H9 (cell line): ENCODE measurements around the gene ZNF560. TPM values are rescaled to one million over a fixed set of nuclear protein-coding genes. Genes with fewer than 3 reads are reported as not detected.

ENCODE experiments used
- DNase-seq: peaks from one replicate; pipeline ENCODE4 v3.0.0-alpha.2; 2017
- H2AFZ ChIP-seq: one replicate; pipeline ENCODE4 v1.6.1; 2013; ENCODE audit warnings: mild to moderate bottlenecking, low read length, control low read depth, moderate library complexity
- H2AK5ac ChIP-seq: 2 replicates; pipeline ENCODE4 v1.6.1; 2013; ENCODE audit warnings: low read length, control low read depth, mixed read lengths; ENCODE audit not compliant: insufficient read length
- H2BK120ac ChIP-seq: one replicate; pipeline ENCODE4 v1.6.1; 2013; ENCODE audit warnings: low read depth, mild to moderate bottlenecking, low read length, control low read depth, inconsistent platforms; ENCODE audit not compliant: poor library complexity, severe bottlenecking
- H2BK12ac ChIP-seq: 2 replicates; pipeline ENCODE4 v1.6.1; 2013; ENCODE audit warnings: low read length, control low read depth, mixed read lengths, low read depth; ENCODE audit not compliant: insufficient read length
- H2BK15ac ChIP-seq: 2 replicates; pipeline ENCODE4 v1.6.1; 2013; ENCODE audit warnings: low read depth, low read length, control low read depth
- H2BK20ac ChIP-seq: one replicate; pipeline ENCODE4 v1.6.1; 2013; ENCODE audit warnings: low read depth, mild to moderate bottlenecking, low read length, control low read depth, inconsistent platforms; ENCODE audit not compliant: poor library complexity, severe bottlenecking
- H2BK5ac ChIP-seq: 2 replicates; pipeline ENCODE4 v1.6.1; 2013; ENCODE audit warnings: low read length, control low read depth, mixed read lengths; ENCODE audit not compliant: insufficient read length
- H3K14ac ChIP-seq: 2 replicates; pipeline ENCODE4 v1.6.1; 2013; ENCODE audit warnings: low read length, control low read depth; ENCODE audit not compliant: insufficient read depth
- H3K18ac ChIP-seq: 2 replicates; pipeline ENCODE4 v1.6.1; 2013; ENCODE audit warnings: low read depth, mild to moderate bottlenecking, mixed read lengths, low read length, control low read depth; ENCODE audit not compliant: insufficient read length
- H3K23ac ChIP-seq: 2 replicates; pipeline ENCODE4 v1.6.1; 2013; ENCODE audit warnings: low read length, control low read depth, mixed read lengths, low read depth; ENCODE audit not compliant: insufficient read length
- H3K23me2 ChIP-seq: 2 replicates; pipeline ENCODE4 v1.6.1; 2013; ENCODE audit warnings: low read depth, mild to moderate bottlenecking, mixed read lengths, low read length, control low read depth; ENCODE audit not compliant: insufficient read length, poor library complexity, severe bottlenecking
- H3K27ac ChIP-seq: 2 replicates; pipeline ENCODE4 v1.5.1; 2013; ENCODE audit warnings: low read length, control low read depth, mixed read lengths, low read depth; ENCODE audit not compliant: insufficient read length
- H3K27me3 ChIP-seq: 2 replicates; pipeline ENCODE4 v1.6.1; 2013; ENCODE audit warnings: low read length, control low read depth, inconsistent platforms; ENCODE audit not compliant: insufficient read depth
- H3K4ac ChIP-seq: 2 replicates; pipeline ENCODE4 v1.6.1; 2013; ENCODE audit warnings: low read depth, mild to moderate bottlenecking, control low read depth, inconsistent platforms, low read length, moderate library complexity
- H3K4me1 ChIP-seq: 2 replicates; pipeline ENCODE4 v1.6.1; 2013; ENCODE audit warnings: low read length, control low read depth, inconsistent platforms; ENCODE audit not compliant: insufficient read depth
- H3K4me2 ChIP-seq: 2 replicates; pipeline ENCODE4 v1.6.1; 2013; ENCODE audit warnings: low read length, control low read depth, mixed read lengths; ENCODE audit not compliant: insufficient read length, insufficient read depth
- H3K56ac ChIP-seq: 2 replicates; pipeline ENCODE4 v1.6.1; 2013; ENCODE audit warnings: low read depth, mild to moderate bottlenecking, mixed read lengths, low read length, control low read depth; ENCODE audit not compliant: insufficient read length
- H3K79me1 ChIP-seq: 2 replicates; pipeline ENCODE4 v1.6.1; 2013; ENCODE audit warnings: low read depth, mild to moderate bottlenecking, moderate library complexity, low read length, control low read depth, inconsistent platforms; ENCODE audit not compliant: insufficient read depth, poor library complexity, severe bottlenecking
- H3K79me2 ChIP-seq: 2 replicates; pipeline ENCODE4 v1.6.1; 2013; ENCODE audit warnings: low read length, control low read depth, inconsistent platforms; ENCODE audit not compliant: insufficient read depth
- H3K9ac ChIP-seq: 2 replicates; pipeline ENCODE4 v1.6.1; 2013; ENCODE audit warnings: low read length, control low read depth, mixed read lengths; ENCODE audit not compliant: insufficient read length; ENCODE audit errors: extremely low read depth
- H3K9me3 ChIP-seq: one replicate; pipeline ENCODE4 v1.6.1; 2013; ENCODE audit warnings: low read depth, low read length, inconsistent platforms; ENCODE audit not compliant: control insufficient read depth
- H3T11ph ChIP-seq: one replicate; pipeline ENCODE4 v1.6.1; 2013; ENCODE audit warnings: mild to moderate bottlenecking, low read length, control low read depth, inconsistent platforms
- H4K20me1 ChIP-seq: one replicate; pipeline ENCODE4 v1.6.1; 2013; ENCODE audit not compliant: control insufficient read depth, insufficient read length, insufficient read depth
- H4K5ac ChIP-seq: 2 replicates; pipeline ENCODE4 v1.6.1; 2013; ENCODE audit warnings: low read depth, mild to moderate bottlenecking, mixed read lengths, low read length, control low read depth; ENCODE audit not compliant: insufficient read length
- H4K8ac ChIP-seq: replicated peaks from 2 replicates; pipeline ENCODE4 v1.6.1; 2013; ENCODE audit warnings: low read length, control low read depth, mixed read lengths, low read depth; ENCODE audit not compliant: insufficient read length
- H4K91ac ChIP-seq: 2 replicates; pipeline ENCODE4 v1.6.1; 2013; ENCODE audit warnings: low read depth, mild to moderate bottlenecking, moderate library complexity, mixed read lengths, low read length, control low read depth; ENCODE audit not compliant: insufficient read length
- H3K27ac Mint-ChIP-seq, 3 experiments: 2 replicates in 2 of 3; 3 replicates in 1 of 3; pipeline ENCODE4 v1.8.0; 2020 to 2021; ENCODE audit warnings: mixed read lengths in 3 of 3, mild to moderate bottlenecking in 1 of 3, moderate library complexity in 1 of 3
- H3K27me3 Mint-ChIP-seq: 2 replicates; pipeline ENCODE4 v1.8.0; 2021; ENCODE audit warnings: low read depth, mild to moderate bottlenecking, moderate library complexity, mixed read lengths
- H3K36me3 Mint-ChIP-seq, 3 experiments: 2 replicates in 2 of 3; 3 replicates in 1 of 3; pipeline ENCODE4 v1.8.0; 2020 to 2021; ENCODE audit warnings: low read depth in 3 of 3, mixed read lengths in 3 of 3; ENCODE audit not compliant: insufficient read depth in 1 of 3
- H3K4me1 Mint-ChIP-seq, 2 experiments: 2 replicates each; pipeline ENCODE4 v1.8.0; 2020; ENCODE audit warnings: mixed read lengths in 2 of 2
- H3K4me3 Mint-ChIP-seq, 2 experiments: 2 replicates in 1 of 2; 3 replicates in 1 of 2; pipeline ENCODE4 v1.8.0; 2020 to 2021; ENCODE audit warnings: mild to moderate bottlenecking in 2 of 2, mixed read lengths in 2 of 2, moderate library complexity in 1 of 2
- H3K9me3 Mint-ChIP-seq, 2 experiments: 2 replicates in 1 of 2; 3 replicates in 1 of 2; pipeline ENCODE4 v1.8.0; 2020; ENCODE audit warnings: mild to moderate bottlenecking in 2 of 2, mixed read lengths in 2 of 2, moderate library complexity in 1 of 2
- WGBS: extraction: QIAGEN DNeasy Blood & Tissue Kit; methylation state at CpG from one replicate; pipeline ENCODE4 v1.1.7; 2013; ENCODE audit warnings: missing lambda C conversion rate, low lambda C conversion rate, mixed read lengths; ENCODE audit not compliant: insufficient read length; ENCODE audit errors: extremely low coverage; 5-methylcytosine and 5-hydroxymethylcytosine counted together
- total RNA-seq: library from RNA; stranded (reverse); gene quantifications from 2 replicates; pipeline ENCODE4 v1.2.1, GENCODE V29; 2021
- TF ChIP-seq, protein P1 (sequence below): fragments of 200-600 bp; sonication (generic); conservative IDR thresholded peaks from 3 replicates; pipeline ENCODE4 v1.8.0; 2021; ENCODE audit warnings: antibody characterized with exemption, mild to moderate bottlenecking

ZNF560 gene
- total RNA-seq, 1 experiment from 2014 or later: not detected

DNA sequence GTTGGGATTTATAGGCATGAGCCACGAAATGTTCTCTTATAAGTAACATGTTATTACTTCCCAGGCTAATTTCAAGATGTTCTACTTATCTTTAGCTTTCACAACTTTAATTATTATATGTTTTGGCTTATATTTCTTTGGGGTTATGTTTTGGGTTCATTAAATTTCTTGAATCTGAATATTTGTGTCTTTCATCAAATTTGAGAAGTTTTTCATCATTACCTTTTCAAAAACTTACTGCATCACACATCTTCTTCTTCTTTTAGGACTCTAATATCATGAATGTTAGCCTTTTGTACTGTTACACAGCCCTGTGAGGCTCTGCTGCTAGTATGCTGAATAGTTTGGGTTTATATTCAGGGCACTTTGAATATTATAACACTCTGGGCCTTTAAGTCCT lies 53.4 kb downstream of the ZNF560 start:
- H3K23me2 ChIP-seq: no peaks in the 10 kb centered on the region
- no peak overlapping the region for H2AFZ ChIP-seq
- peaks cover 59% of the 10 kb centered on the region for H3K9me3 ChIP-seq
- no peaks in the 10 kb centered on the region for H3K79me1 ChIP-seq
- no peak overlapping the region for H2BK5ac ChIP-seq
- Mint-ChIP-seq H3K4me3 (no peak overlapping the region), H3K9me3 (peaks cover 86 to 93% of the 10 kb centered on the region in 2 experiments), H3K27ac (no peak overlapping the region), H3K4me1 (no peaks in the 10 kb centered on the region), H3K27me3 (peaks cover 8% of the 10 kb centered on the region), H3K36me3 (peaks cover 46 to 70% (median 68%) of the 10 kb centered on the region in 3 experiments)
- H3K4ac ChIP-seq: no peak overlapping the region
- DNase-seq: no peak
- no peak overlapping the region for H4K5ac ChIP-seq
- no peak overlapping the region for H3K27ac ChIP-seq
- no peak overlapping the region for H2BK12ac ChIP-seq
- no peaks in the 10 kb centered on the region; the same call in 1 of the 2 replicates for H3K79me2 ChIP-seq
- H3K27me3 ChIP-seq: no peaks in the 10 kb centered on the region
- no peak overlapping the region for H3K56ac ChIP-seq
- H3K18ac ChIP-seq: no peak overlapping the region
- H2BK15ac ChIP-seq: no peak overlapping the region
- H4K20me1 ChIP-seq: no peaks in the 10 kb centered on the region
- no peak overlapping the region for H3T11ph ChIP-seq
- H2BK20ac ChIP-seq: no peak overlapping the region
- H3K23ac ChIP-seq: no peak overlapping the region
- H3K4me1 ChIP-seq: no peaks in the 10 kb centered on the region
- no peak overlapping the region for H2AK5ac ChIP-seq
- H3K14ac ChIP-seq: no peak overlapping the region
- TF ChIP-seq, protein P1, sequence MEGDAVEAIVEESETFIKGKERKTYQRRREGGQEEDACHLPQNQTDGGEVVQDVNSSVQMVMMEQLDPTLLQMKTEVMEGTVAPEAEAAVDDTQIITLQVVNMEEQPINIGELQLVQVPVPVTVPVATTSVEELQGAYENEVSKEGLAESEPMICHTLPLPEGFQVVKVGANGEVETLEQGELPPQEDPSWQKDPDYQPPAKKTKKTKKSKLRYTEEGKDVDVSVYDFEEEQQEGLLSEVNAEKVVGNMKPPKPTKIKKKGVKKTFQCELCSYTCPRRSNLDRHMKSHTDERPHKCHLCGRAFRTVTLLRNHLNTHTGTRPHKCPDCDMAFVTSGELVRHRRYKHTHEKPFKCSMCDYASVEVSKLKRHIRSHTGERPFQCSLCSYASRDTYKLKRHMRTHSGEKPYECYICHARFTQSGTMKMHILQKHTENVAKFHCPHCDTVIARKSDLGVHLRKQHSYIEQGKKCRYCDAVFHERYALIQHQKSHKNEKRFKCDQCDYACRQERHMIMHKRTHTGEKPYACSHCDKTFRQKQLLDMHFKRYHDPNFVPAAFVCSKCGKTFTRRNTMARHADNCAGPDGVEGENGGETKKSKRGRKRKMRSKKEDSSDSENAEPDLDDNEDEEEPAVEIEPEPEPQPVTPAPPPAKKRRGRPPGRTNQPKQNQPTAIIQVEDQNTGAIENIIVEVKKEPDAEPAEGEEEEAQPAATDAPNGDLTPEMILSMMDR: no peak
- no peak overlapping the region for H2BK120ac ChIP-seq
- no peak overlapping the region for H4K8ac ChIP-seq
- WGBS: no CpG with 5 or more reads among the region's 1 CpG
- no peak overlapping the region for H3K4me2 ChIP-seq
- no peak overlapping the region for H3K9ac ChIP-seq
- H4K91ac ChIP-seq: no peak overlapping the region
